Small intestine (tissue), 7 donors: Measurements from ENCODE around the gene RAB3D. TPM values are rescaled to one million over a fixed set of nuclear protein-coding genes. Genes with fewer than 3 reads are reported as not detected.
"Not testable (repeated sequence)": the region's sequence is repeated elsewhere in the genome, so short reads cannot be mapped to it uniquely, and the experiment has no call there.

Source experiments
- DNase-seq, 2 donors: peaks; one replicate each; pipeline versions ENCODE4 v3.0.0 to v3.0.0-alpha.2; 2013
- FAIRE-seq: peaks from 2 replicates; lab custom pipeline; 2012; peaks lifted over from hg19 to GRCh38; lab: Jason Lieb, UNC
- H3K27ac ChIP-seq, 3 donors: one replicate each; pipeline ENCODE4 v1.5.1; 2013; ENCODE audit warnings: low read length in 2 of 3, mild to moderate bottlenecking in 2 of 3, control low read depth in 1 of 3, inconsistent platforms in 1 of 3, low read depth in 1 of 3, moderate library complexity in 1 of 3
- H3K27me3 ChIP-seq, 3 donors: one replicate each; pipeline ENCODE4 v1.6.1; 2013; ENCODE audit warnings: low read length in 3 of 3, inconsistent platforms in 1 of 3; ENCODE audit not compliant: control insufficient read depth in 3 of 3, insufficient read depth in 3 of 3
- H3K36me3 ChIP-seq, 3 donors: one replicate each; pipeline ENCODE4 v1.6.1; 2013; ENCODE audit warnings: low read length in 3 of 3, inconsistent platforms in 1 of 3, low read depth in 1 of 3, mild to moderate bottlenecking in 1 of 3, moderate library complexity in 1 of 3; ENCODE audit not compliant: control insufficient read depth in 3 of 3, insufficient read depth in 2 of 3
- H3K4me1 ChIP-seq, 3 donors: one replicate each; pipeline ENCODE4 v1.6.1; 2013; ENCODE audit warnings: low read length in 2 of 3, inconsistent platforms in 1 of 3, low read depth in 1 of 3, mild to moderate bottlenecking in 1 of 3, moderate library complexity in 1 of 3; ENCODE audit not compliant: control insufficient read depth in 3 of 3, insufficient read depth in 2 of 3
- H3K4me3 ChIP-seq, 3 donors: one replicate each; pipeline ENCODE4 v1.5.1; 2013; ENCODE audit warnings: low read length in 3 of 3, control low read depth in 1 of 3, inconsistent platforms in 1 of 3, low read depth in 1 of 3, mild to moderate bottlenecking in 1 of 3, moderate library complexity in 1 of 3
- H3K9me3 ChIP-seq, 2 donors: one replicate each; pipeline ENCODE4 v1.6.1; 2013; ENCODE audit warnings: low read depth in 1 of 2, low read length in 1 of 2; ENCODE audit not compliant: control insufficient read depth in 2 of 2, insufficient read depth in 1 of 2
- WGBS, 3 donors: extraction: QIAGEN DNeasy Blood & Tissue Kit; methylation state at CpG; one replicate each; pipeline ENCODE4 v1.1.7; 2013; 5-methylcytosine and 5-hydroxymethylcytosine counted together
- polyA plus RNA-seq, 4 donors: library from polyadenylated mRNA; stranded (reverse) in 3 of 4; unstranded in 1 of 4; fragments of 200-250 nt in 3 of 4; fragments of 120-200 nt in 1 of 4; gene quantifications; one replicate each; pipeline versions ENCODE4 v1.2.1 to v1.2.3, GENCODE V29; 2013
- donor health status: healthy with polysubstance abuse.
- donor health status: control.
- donor health status: control.
- donor health status: Bipolar disorder and iron deficiency.
- donor health status: healthy.

The RAB3D gene
- polyA plus RNA-seq, 4 donors, result 3.6 to 78.7 (median 9.3) TPM

- H3K36me3 ChIP-seq, result peaks cover 0 to 48% (median 0%) of the 10 kb centered on the region in 3 donors
- WGBS, 3 donors, result 67 to 81% (median 71%) methylated on average over 35 of the region's 35 CpGs
- FAIRE-seq, result no peak
- H3K27me3 ChIP-seq, result peaks cover 0 to 13% (median 0%) of the 10 kb centered on the region in 3 donors
- peak overlapping the region in 1 of 3 donors; percentile 37 for H3K4me3 ChIP-seq
- DNase-seq, result peak; percentile 15 to 80
- no peaks in the 10 kb centered on the region for H3K9me3 ChIP-seq
- peak overlapping the region in 1 of 3 donors; percentile 75 for H3K27ac ChIP-seq
- H3K4me1 ChIP-seq, result peaks cover 0 to 21% (median 0%) of the 10 kb centered on the region in 3 donors
Measured at GRCh38 chr19:11361771-11362731, 22.6 kb upstream of the RAB3D start.

DNA sequence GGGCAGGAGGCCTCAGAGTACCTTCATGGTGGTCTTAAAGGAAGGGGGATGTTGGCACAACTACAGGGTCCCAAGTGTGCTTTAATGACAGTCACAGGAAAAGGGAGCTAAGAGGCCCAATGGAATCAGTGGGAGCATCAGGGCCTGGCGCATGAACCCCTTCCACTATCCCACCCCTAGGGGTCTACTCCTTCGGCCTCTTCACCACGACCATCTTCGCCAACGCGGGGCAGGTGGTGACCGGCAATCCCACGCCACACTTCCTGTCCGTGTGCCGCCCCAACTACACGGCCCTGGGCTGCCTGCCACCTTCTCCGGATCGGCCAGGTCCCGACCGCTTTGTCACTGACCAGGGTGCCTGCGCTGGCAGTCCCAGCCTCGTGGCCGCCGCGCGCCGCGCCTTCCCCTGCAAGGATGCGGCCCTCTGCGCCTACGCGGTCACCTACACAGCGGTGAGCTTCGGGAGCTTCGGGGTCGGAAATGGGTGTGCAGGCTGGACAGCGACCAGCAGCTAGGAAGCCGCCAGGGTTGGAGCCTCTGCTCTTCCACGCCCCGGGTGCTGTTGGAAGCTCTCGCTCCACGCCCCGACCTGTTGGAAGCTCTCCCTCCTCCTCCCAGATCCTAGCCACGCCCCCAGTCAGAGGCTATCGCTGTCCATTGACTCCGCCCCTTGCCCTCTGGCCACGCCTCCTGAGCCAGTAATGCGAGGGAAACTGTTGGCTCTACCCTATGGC, 21.7 kb upstream of the RAB3D start:
- Histone ChIP-seq H3K36me3 (peaks cover 0 to 48% (median 0%) of the 10 kb centered on the region in 3 donors), H3K27ac (peak overlapping the region in 1 of 3 donors; percentile 75)

DNA sequence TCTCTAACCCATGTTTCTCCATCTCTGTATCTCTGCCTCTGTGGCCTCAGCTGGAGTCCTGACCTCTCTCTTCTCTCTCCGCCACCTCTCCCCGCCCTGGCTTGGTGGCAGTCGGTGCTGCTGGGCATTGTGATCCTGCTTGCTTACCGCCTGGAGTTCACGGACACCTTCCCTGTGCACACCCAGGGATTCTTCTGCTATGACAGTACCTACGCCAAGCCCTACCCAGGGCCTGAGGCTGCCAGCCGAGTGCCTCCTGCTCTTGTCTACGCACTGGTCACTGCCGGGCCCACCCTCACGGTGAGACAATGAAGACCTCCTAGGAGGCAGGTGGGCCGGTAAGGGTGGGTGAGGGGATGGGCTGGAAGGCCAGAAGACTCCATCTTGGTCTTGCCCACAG, 20.0 kb upstream of the RAB3D start:
- H3K27me3 ChIP-seq, result peaks cover 0 to 19% (median 0%) of the 10 kb centered on the region in 3 donors
- 78 to 85% (median 85%) methylated on average over 11 of the region's 11 CpGs for WGBS, 3 donors
- H3K4me1 ChIP-seq, result peaks cover 0 to 26% (median 0%) of the 10 kb centered on the region in 3 donors
- DNase-seq (no peak), FAIRE-seq (no peak)
- no peaks in the 10 kb centered on the region for H3K9me3 ChIP-seq
- H3K27ac ChIP-seq, result no peak overlapping the region
- peaks cover 0 to 30% (median 0%) of the 10 kb centered on the region in 3 donors for H3K36me3 ChIP-seq
- H3K4me3 ChIP-seq, result no peak overlapping the region

More for the DNA sequence above, 21.7 kb upstream of the RAB3D start:
- DNase-seq (peak; percentile 87 to 92), FAIRE-seq (no peak)
- Histone ChIP-seq H3K4me1 (peaks cover 0 to 21% (median 0%) of the 10 kb centered on the region in 3 donors), H3K27me3 (peaks cover 0 to 13% (median 0%) of the 10 kb centered on the region in 3 donors), H3K9me3 (no peaks in the 10 kb centered on the region), H3K4me3 (peak overlapping the region in 1 of 3 donors; percentile 37)
- 20 to 54% (median 33%) methylated on average over 38 to 43 of the region's 43 CpGs for WGBS, 3 donors

DNA sequence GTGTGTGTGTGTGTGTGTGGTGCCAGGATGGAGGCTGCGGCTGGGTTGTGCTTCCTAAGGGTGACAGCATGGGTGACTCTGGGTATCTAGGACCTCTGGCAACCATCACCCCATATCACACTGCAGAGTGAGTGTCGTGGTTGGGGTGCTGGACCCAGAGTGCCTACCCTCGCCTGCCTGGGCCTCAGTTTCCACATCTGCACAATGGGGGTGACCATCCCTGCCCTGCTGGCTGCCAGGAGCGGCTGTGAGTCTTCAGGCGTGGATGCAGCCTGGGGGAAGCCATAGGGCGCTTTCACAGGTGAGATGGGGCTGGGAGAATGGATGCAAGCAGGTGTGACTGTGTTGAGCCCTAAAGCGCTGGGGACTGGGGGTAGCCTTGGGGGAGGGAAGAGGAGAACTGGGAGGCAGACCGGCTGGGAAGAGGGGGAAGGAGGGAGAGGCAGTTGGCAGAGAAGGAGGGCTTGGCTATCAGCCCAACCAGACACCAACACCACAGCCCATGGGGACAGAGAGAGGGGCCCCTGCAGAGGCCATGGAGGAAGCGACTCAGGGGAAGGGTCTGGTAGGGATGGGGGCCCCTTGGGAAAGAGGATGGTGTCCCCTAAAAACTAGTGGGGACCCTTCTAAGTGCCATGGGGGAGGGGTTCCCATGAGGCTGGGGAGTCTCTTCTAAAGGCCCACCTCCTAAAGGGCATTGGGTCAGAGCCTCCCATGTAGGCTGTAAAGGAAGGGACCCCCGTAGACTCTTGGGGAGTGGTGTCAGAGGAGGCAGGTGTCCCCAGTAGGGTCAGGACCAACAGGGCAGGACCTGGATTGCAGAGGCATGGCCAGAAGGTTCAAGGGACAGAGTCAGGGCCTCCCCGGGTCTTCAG, 17.5 kb upstream of the RAB3D start:
- no peak overlapping the region for H3K27ac ChIP-seq
- FAIRE-seq, result no peak
- peaks cover 0 to 18% (median 0%) of the 10 kb centered on the region in 3 donors for H3K36me3 ChIP-seq
- no peak overlapping the region for H3K4me3 ChIP-seq
- H3K4me1 ChIP-seq, result peaks cover 0 to 17% (median 0%) of the 10 kb centered on the region in 3 donors
- DNase-seq, result no peak
- H3K27me3 ChIP-seq, result peaks cover 0 to 19% (median 0%) of the 10 kb centered on the region in 3 donors
- WGBS, 3 donors, result 72 to 77% (median 76%) methylated on average over 10 to 11 of the region's 11 CpGs
- no peaks in the 10 kb centered on the region for H3K9me3 ChIP-seq

- peaks cover 0 to 9% (median 0%) of the 10 kb centered on the region in 3 donors for H3K4me1 ChIP-seq
- no peaks in the 10 kb centered on the region for H3K9me3 ChIP-seq
- FAIRE-seq (no peak), DNase-seq (no peak)
- H3K27me3 ChIP-seq, result peaks cover 0 to 19% (median 0%) of the 10 kb centered on the region in 3 donors
- peak overlapping the region in 2 of 3 donors; percentile 34 to 40 for H3K4me3 ChIP-seq
- H3K36me3 ChIP-seq, result peaks cover 0 to 15% (median 0%) of the 10 kb centered on the region in 3 donors
- 86 to 92% (median 87%) methylated on average over 6 of the region's 6 CpGs for WGBS, 3 donors
- no peak overlapping the region for H3K27ac ChIP-seq
Measured at GRCh38 chr19:11356074-11356397, 16.6 kb upstream of the RAB3D start.

GRCh38 chr19:11355160-11356073, 16.0 kb upstream of the RAB3D start, which contains the start of gene PLPPR2:
TSS of gene PLPPR2 (plus strand) at chr19:11355432. CDS start at chr19:11357674, 2,242 bp downstream.
- Histone ChIP-seq H3K4me3 (peak within 1 kb of the TSS; percentile 34 to 40 (median 35)), H3K9me3 (no peaks in the 10 kb centered on the region), H3K4me1 (peaks cover 0 to 4% (median 0%) of the 10 kb centered on the region in 3 donors), H3K27me3 (peaks cover 0 to 14% (median 0%) of the 10 kb centered on the region in 3 donors), H3K36me3 (peaks cover 0 to 13% (median 0%) of the 10 kb centered on the region in 3 donors), H3K27ac (no peak within 1 kb of the TSS)
- DNase-seq, result peak; percentile 79 to 89
- 3 to 6% (median 5%) methylated on average over 43 to 62 of the region's 62 CpGs for WGBS, 3 donors
- no peak for FAIRE-seq

- peaks cover 0 to 13% (median 0%) of the 10 kb centered on the region in 3 donors for H3K27me3 ChIP-seq
- H3K27ac ChIP-seq, H3K36me3 ChIP-seq, H3K9me3 ChIP-seq, H3K4me3 ChIP-seq, DNase-seq, FAIRE-seq, H3K4me1 ChIP-seq: not testable (repeated sequence)
- 95 to 98% (median 95%) methylated on average over 4 of the region's 4 CpGs for WGBS, 3 donors
Measured at GRCh38 chr19:11354102-11354501, 14.6 kb upstream of the RAB3D start.
